Liver (tissue), 9 donors: ENCODE data around the gene SLC35B4. TPM values are rescaled to one million over a fixed set of nuclear protein-coding genes. Genes with fewer than 3 reads are reported as not detected.

Experiments used
- DNase-seq: peaks from one replicate; pipeline ENCODE4 v3.0.0-alpha.2; 2017; ENCODE audit warnings: low spot score
- H3K27ac ChIP-seq, 2 donors: one replicate each; pipeline ENCODE4 v1.7.0; 2013; ENCODE audit warnings: inconsistent platforms in 2 of 2, low read length in 2 of 2, control low read depth in 1 of 2, low read depth in 1 of 2, mild to moderate bottlenecking in 1 of 2
- H3K27me3 ChIP-seq, 4 donors: one replicate each; pipeline versions ENCODE4 v1.6.1 to v1.7.0; 2013; ENCODE audit warnings: low read length in 3 of 4, inconsistent platforms in 1 of 4, mild to moderate bottlenecking in 1 of 4, moderate library complexity in 1 of 4; ENCODE audit not compliant: control insufficient read depth in 4 of 4, insufficient read depth in 4 of 4
- H3K36me3 ChIP-seq, 4 donors: one replicate each; pipeline versions ENCODE4 v1.6.1 to v1.7.0; 2013; ENCODE audit warnings: low read length in 3 of 4, mild to moderate bottlenecking in 3 of 4, low read depth in 1 of 4, moderate library complexity in 1 of 4; ENCODE audit not compliant: control insufficient read depth in 4 of 4, insufficient read depth in 3 of 4
- H3K4me1 ChIP-seq, 4 donors: one replicate each; pipeline versions ENCODE4 v1.6.1 to v1.7.0; 2013; ENCODE audit warnings: low read length in 3 of 4, mild to moderate bottlenecking in 3 of 4, moderate library complexity in 1 of 4; ENCODE audit not compliant: control insufficient read depth in 4 of 4, insufficient read depth in 4 of 4
- H3K4me3 ChIP-seq, 3 donors: one replicate each; pipeline versions ENCODE4 v1.6.1 to v1.7.0; 2013; ENCODE audit warnings: low read length in 3 of 3, control low read depth in 1 of 3, low read depth in 1 of 3, mild to moderate bottlenecking in 1 of 3
- H3K9ac ChIP-seq, 2 donors: one replicate each; pipeline ENCODE4 v1.7.0; 2013; ENCODE audit warnings: low read length in 2 of 2, mild to moderate bottlenecking in 2 of 2, moderate library complexity in 2 of 2, control low read depth in 1 of 2, low read depth in 1 of 2
- H3K9me3 ChIP-seq, 4 donors: one replicate each; pipeline versions ENCODE4 v1.6.1 to v1.7.0; 2013; ENCODE audit warnings: low read length in 3 of 4; ENCODE audit not compliant: control insufficient read depth in 4 of 4
- ATF3 ChIP-seq: IDR thresholded peaks from 2 replicates; pipeline ENCODE4 v1.6.1; 2016; ENCODE audit warnings: antibody characterized with exemption
- CTCF ChIP-seq: fragments of 150-350 bp; IDR thresholded peaks from 2 replicates; pipeline ENCODE4 v1.5.1; 2017; ENCODE audit warnings: improper control_type of control experiment, low read depth, low read length; ENCODE audit not compliant: missing input control
- EGR1 ChIP-seq, 2 donors: IDR thresholded peaks; 2 replicates each; pipeline ENCODE4 v1.6.1; 2016 to 2018; ENCODE audit warnings: antibody characterized with exemption in 2 of 2, low read depth in 2 of 2
- FOXA1 ChIP-seq: IDR thresholded peaks from 2 replicates; pipeline ENCODE4 v1.6.1; 2016; ENCODE audit warnings: antibody characterized with exemption
- FOXA2 ChIP-seq: IDR thresholded peaks from 2 replicates; pipeline ENCODE4 v1.6.1; 2016; ENCODE audit warnings: antibody characterized with exemption
- GABPA ChIP-seq, 2 donors: IDR thresholded peaks in 1 of 2; conservative IDR thresholded peaks in 1 of 2; 2 replicates each; pipeline ENCODE4 v1.6.1; 2016; ENCODE audit warnings: antibody characterized with exemption in 2 of 2, mild to moderate bottlenecking in 1 of 2, moderate library complexity in 1 of 2
- HNF4A ChIP-seq, 2 donors: conservative IDR thresholded peaks; 2 replicates each; pipeline ENCODE4 v1.6.1; 2016; ENCODE audit warnings: antibody characterized with exemption in 2 of 2, mild to moderate bottlenecking in 2 of 2
- HNF4G ChIP-seq: IDR thresholded peaks from 2 replicates; pipeline ENCODE4 v1.6.1; 2016; ENCODE audit warnings: antibody characterized with exemption
- JUND ChIP-seq, 2 donors: IDR thresholded peaks; 2 replicates each; pipeline ENCODE4 v1.6.1; 2016; ENCODE audit warnings: antibody characterized with exemption in 2 of 2
- MAX ChIP-seq: IDR thresholded peaks from 2 replicates; pipeline ENCODE4 v1.6.1; 2016; ENCODE audit warnings: antibody characterized with exemption
- NR2F2 ChIP-seq: IDR thresholded peaks from 2 replicates; pipeline ENCODE4 v1.6.1; 2016; ENCODE audit warnings: antibody characterized with exemption
- RAD21 ChIP-seq, 2 donors: IDR thresholded peaks; 2 replicates each; pipeline ENCODE4 v1.6.1; 2016; ENCODE audit warnings: antibody characterized with exemption in 2 of 2, mild to moderate bottlenecking in 2 of 2
- REST ChIP-seq: IDR thresholded peaks from 2 replicates; pipeline ENCODE4 v1.6.1; 2016; ENCODE audit warnings: antibody characterized with exemption, mild to moderate bottlenecking
- RXRA ChIP-seq, 2 donors: IDR thresholded peaks; 2 replicates each; pipeline ENCODE4 v1.6.1; 2017 to 2018; ENCODE audit warnings: antibody characterized with exemption in 2 of 2, mild to moderate bottlenecking in 1 of 2
- SP1 ChIP-seq: IDR thresholded peaks from 2 replicates; pipeline ENCODE4 v1.6.1; 2018; ENCODE audit warnings: antibody characterized with exemption, mild to moderate bottlenecking
- TAF1 ChIP-seq: conservative IDR thresholded peaks from 2 replicates; pipeline ENCODE4 v1.6.1; 2016; ENCODE audit warnings: antibody characterized with exemption, mild to moderate bottlenecking
- YY1 ChIP-seq: IDR thresholded peaks from 2 replicates; pipeline ENCODE4 v1.6.1; 2016; ENCODE audit warnings: antibody characterized with exemption, mild to moderate bottlenecking
- WGBS: extraction: QIAGEN DNeasy Blood & Tissue Kit; methylation state at CpG from one replicate; pipeline ENCODE4 v1.1.7; 2013; 5-methylcytosine and 5-hydroxymethylcytosine counted together
- polyA plus RNA-seq, 2 donors: library from polyadenylated mRNA; stranded (reverse) in 1 of 2; unstranded in 1 of 2; fragments of 200-250 nt in 1 of 2; fragments of >200 nt in 1 of 2; fragmentation: Nextera tagmentation in 1 of 2; extraction: Ambion mirVana in 1 of 2; gene quantifications; one replicate each; pipeline versions ENCODE4 v1.2.1 to v1.2.3, GENCODE V29; 2013 to 2015
- total RNA-seq, 2 donors: library from RNA; depleted of rRNA; stranded (reverse); fragments of >200 nt; gene quantifications; one replicate each; pipeline ENCODE4 v1.2.3, GENCODE V29; 2014
- donor health status: healthy.
- donor health status: healthy.
- donor health status: healthy.
- donor health status: healthy.
- donor health status: healthy.

SLC35B4 gene
- total and polyA plus RNA-seq, 4 donors: 5.7 to 17.7 (median 8.9) TPM

- DNase-seq: no peak
- no peak overlapping the region for H3K9ac ChIP-seq
- no peaks in the 10 kb centered on the region for H3K9me3 ChIP-seq
- H3K36me3 ChIP-seq: no peaks in the 10 kb centered on the region
- H3K4me3 ChIP-seq: no peak overlapping the region
- no peaks in the 10 kb centered on the region for H3K27me3 ChIP-seq
- 97% methylated on average over 1 of the region's 1 CpG for WGBS
- H3K4me1 ChIP-seq: peaks cover 0 to 10% (median 1%) of the 10 kb centered on the region in 4 donors
- no peak overlapping the region for H3K27ac ChIP-seq
- TF ChIP-seq ATF3: no peak
- TF ChIP-seq GABPA (IDR thresholded peaks at IDR 0.05 in 1 of 2, conservative IDR thresholded peaks at IDR 0.05 in 1 of 2): no peak
- no peak for TF ChIP-seq EGR1 (IDR thresholded peaks at IDR 0.05; ENCODE audit: low read depth in 2 of 2)
- no peak for TF ChIP-seq NR2F2
- TF ChIP-seq HNF4G: no peak
- TF ChIP-seq REST: no peak
- no peak for TF ChIP-seq FOXA2
- no peak for TF ChIP-seq HNF4A (conservative IDR thresholded peaks at IDR 0.05)
- TF ChIP-seq RXRA (IDR thresholded peaks at IDR 0.05): no peak
Measured at GRCh38 chr7:134337980-134338379, 21.2 kb upstream of the SLC35B4 start.

GRCh38 chr7:134334408-134334807, 17.7 kb upstream of the SLC35B4 start:
- Histone ChIP-seq H3K36me3 (no peaks in the 10 kb centered on the region), H3K27me3 (no peaks in the 10 kb centered on the region), H3K9ac (no peak overlapping the region), H3K27ac (no peak overlapping the region), H3K9me3 (no peaks in the 10 kb centered on the region), H3K4me3 (no peak overlapping the region), H3K4me1 (peaks cover 3 to 14% (median 6%) of the 10 kb centered on the region in 4 donors)
- DNase-seq: no peak
- no peak for TF ChIP-seq NR2F2
- TF ChIP-seq MAX: no peak
- TF ChIP-seq YY1: no peak
- TF ChIP-seq EGR1 (IDR thresholded peaks at IDR 0.05; ENCODE audit: low read depth in 2 of 2): no peak
- no peak for TF ChIP-seq ATF3
- 82% methylated on average over 4 of the region's 4 CpGs for WGBS

GRCh38 chr7:134333943-134334342, 17.2 kb upstream of the SLC35B4 start:
- H3K4me3 ChIP-seq: no peak overlapping the region
- H3K36me3 ChIP-seq: no peaks in the 10 kb centered on the region
- no peaks in the 10 kb centered on the region for H3K27me3 ChIP-seq
- no peaks in the 10 kb centered on the region for H3K9me3 ChIP-seq
- DNase-seq: no peak
- no peak overlapping the region for H3K27ac ChIP-seq
- no peak overlapping the region for H3K9ac ChIP-seq
- WGBS: 89% methylated on average over 13 of the region's 13 CpGs
- peaks cover 3 to 11% (median 5%) of the 10 kb centered on the region in 4 donors for H3K4me1 ChIP-seq
- TF ChIP-seq TAF1: no peak
- TF ChIP-seq NR2F2: no peak
- TF ChIP-seq FOXA1: no peak
- no peak for TF ChIP-seq HNF4G
- no peak for TF ChIP-seq HNF4A (conservative IDR thresholded peaks at IDR 0.05)
- no peak for TF ChIP-seq YY1
- no peak for TF ChIP-seq ATF3
- TF ChIP-seq SP1: no peak
- TF ChIP-seq JUND (IDR thresholded peaks at IDR 0.05): no peak
- TF ChIP-seq RXRA (IDR thresholded peaks at IDR 0.05): no peak
- no peak for TF ChIP-seq EGR1 (IDR thresholded peaks at IDR 0.05; ENCODE audit: low read depth in 2 of 2)
- no peak for TF ChIP-seq GABPA (IDR thresholded peaks at IDR 0.05 in 1 of 2, conservative IDR thresholded peaks at IDR 0.05 in 1 of 2)
- TF ChIP-seq RAD21 (IDR thresholded peaks at IDR 0.05): no peak
- TF ChIP-seq CTCF: no peak
- TF ChIP-seq REST: no peak
- TF ChIP-seq FOXA2: no peak
